ENCODE measurements around the gene DNAJB2. TPM values are rescaled to one million over a fixed set of nuclear protein-coding genes. Genes with fewer than 3 reads are reported as not detected.

DNAJB2 gene
- total RNA-seq, 2 donors from 2014 or later: 42.0 to 45.7 TPM

- intact Hi-C loops (cut with DNase I): no loop called here
Measured at GRCh38 chr2:219325657-219326315, 46.6 kb downstream of the DNAJB2 start.

GRCh38 chr2:219327719-219328118 lies 48.6 kb downstream of the DNAJB2 start:
- DNase-seq (ENCODE audit: low spot score): no peak
- intact Hi-C loops (cut with DNase I): no loop called here

More at GRCh38 chr2:219325657-219326315, 46.6 kb downstream of the DNAJB2 start:
- no peak for DNase-seq (ENCODE audit: low spot score)

GRCh38 chr2:219331560-219332213 lies 52.5 kb downstream of the DNAJB2 start:
- intact Hi-C loops (cut with DNase I): no loop called here
- no peak for DNase-seq (ENCODE audit: low spot score)

GRCh38 chr2:219332542-219332941 lies 53.4 kb downstream of the DNAJB2 start, which contains the start of gene RESP18:
Gene RESP18, minus strand, starts transcription at chr2:219332744.
- DNase-seq (ENCODE audit: low spot score): no peak
- intact Hi-C loops (cut with DNase I): no loop called here

DNA sequence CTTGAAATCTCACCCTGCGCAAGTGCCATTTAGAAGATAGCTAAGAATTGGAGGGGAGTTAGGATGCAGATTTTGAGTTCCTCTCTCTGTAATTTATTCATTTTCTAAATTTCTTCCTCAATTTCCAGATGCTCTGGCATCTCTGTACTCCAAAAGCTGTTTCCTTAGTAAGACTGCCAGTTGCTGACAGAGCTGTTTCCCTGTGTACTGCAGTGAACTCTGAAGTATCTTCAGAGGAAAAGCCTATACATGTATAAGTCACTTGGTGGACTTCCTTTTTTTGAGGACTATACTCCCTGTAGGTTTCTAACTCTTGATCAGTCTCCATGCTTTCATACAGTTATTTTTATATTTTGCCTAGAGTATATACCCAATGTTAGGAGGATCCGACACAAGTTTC lies 54.9 kb downstream of the DNAJB2 start:
- intact Hi-C loops (cut with DNase I): no loop called here
- DNase-seq (ENCODE audit: low spot score): no peak

DNA sequence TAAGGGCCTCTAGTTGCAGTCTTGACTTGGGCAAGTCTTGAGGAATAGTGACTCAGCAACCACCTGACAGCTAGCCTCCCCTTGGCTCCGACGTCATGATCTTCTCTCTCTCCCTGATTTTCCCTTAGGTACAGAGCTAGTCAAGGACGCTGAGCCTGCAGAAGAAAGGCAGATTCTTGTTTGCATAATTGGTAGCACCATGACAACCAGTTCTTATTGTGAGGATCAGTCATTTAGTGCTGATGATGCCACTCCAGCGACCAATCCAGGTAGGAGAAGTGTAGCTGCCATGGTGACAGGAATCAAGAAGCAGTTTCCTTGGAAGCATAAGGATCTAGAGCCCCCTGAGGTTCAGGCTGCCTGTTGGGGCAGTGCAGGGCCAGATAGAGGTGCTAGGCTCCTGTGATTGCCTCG lies 56.2 kb downstream of the DNAJB2 start:
- no peak for DNase-seq (ENCODE audit: low spot score)
- intact Hi-C loops (cut with DNase I): no loop called here

Small RNA genes within 50 kb of the gene (microRNA-seq; reads per million reads assigned to microRNA genes)
- 0 to 0.26 reads per million in 2 donors for gene MIR153-1 (ENCODE audit: borderline microRNAs expressed in 2 of 2)

Other genes starting within 250 kb of the DNAJB2 start
- gene CFAP65, start 237.8 kb upstream of the DNAJB2 start, total RNA-seq: not detected
- gene IHH, start 218.4 kb upstream of the DNAJB2 start, total RNA-seq: not detected
- 10 to 100 TPM in 1 of 2 donors, 1 to 10 TPM in 1; 8.9 to 11.6 TPM for gene NHEJ1, start 118.6 kb upstream of the DNAJB2 start, total RNA-seq
- 1 to 10 TPM in 1 of 2 donors, under 1 TPM in 1; 0.71 to 2.1 TPM for gene SLC23A3, start 109.3 kb upstream of the DNAJB2 start, total RNA-seq
- gene CNPPD1, start 102.4 kb upstream of the DNAJB2 start, total RNA-seq: 10 to 100 TPM; 46.7 to 49.2 TPM
- 10 to 100 TPM; 54.4 to 56.8 TPM for gene RETREG2, start 101.1 kb upstream of the DNAJB2 start, total RNA-seq
- 10 to 100 TPM; 33.8 to 34.7 TPM for gene ZFAND2B, start 72.6 kb upstream of the DNAJB2 start, total RNA-seq
- 10 to 100 TPM; 16.0 to 24.2 TPM for gene ABCB6, start 60.4 kb upstream of the DNAJB2 start, total RNA-seq
- 10 to 100 TPM; 28.5 to 38.5 TPM for gene ATG9A, start 49.7 kb upstream of the DNAJB2 start, total RNA-seq
- gene ANKZF1, start 49.6 kb upstream of the DNAJB2 start, total RNA-seq: 10 to 100 TPM; 11.5 to 24.2 TPM
- gene GLB1L, start 33.9 kb upstream of the DNAJB2 start, total RNA-seq: 1 to 10 TPM; 5.3 to 7.5 TPM
- 10 to 100 TPM; 15.8 to 16.5 TPM for gene STK16, start 33.9 kb upstream of the DNAJB2 start, total RNA-seq
- not detected for gene TUBA4B, start 26.1 kb upstream of the DNAJB2 start, total RNA-seq
- gene TUBA4A, start 25.4 kb upstream of the DNAJB2 start, total RNA-seq: 10 to 100 TPM; 25.6 to 25.9 TPM
- gene PTPRN, start 30.0 kb downstream of the DNAJB2 start, total RNA-seq: not detected
- gene RESP18, start 53.4 kb downstream of the DNAJB2 start, total RNA-seq: not detected
- 10 to 100 TPM; 41.9 to 44.0 TPM for gene DNPEP, start 108.5 kb downstream of the DNAJB2 start, total RNA-seq
- gene DES, start 139.0 kb downstream of the DNAJB2 start, total RNA-seq: 1,000 to 10,000 TPM; 6,561 to 7,652 TPM
- 100 to 1,000 TPM; 175 to 217 TPM for gene SPEG, start 155.5 kb downstream of the DNAJB2 start, total RNA-seq
- 10 to 100 TPM; 33.9 to 42.8 TPM for gene GMPPA, start 219.5 kb downstream of the DNAJB2 start, total RNA-seq
- gene ASIC4, start 235.1 kb downstream of the DNAJB2 start, total RNA-seq: under 1 TPM in 1 of 2 donors, not detected in 1; 0.38 TPM